CD4-positive, alpha-beta T cell treated with Interleukin-17A for 1 hour (primary cell): Measurements from ENCODE around the gene CDAN1.
"Not testable (repeated sequence)": the region's sequence is repeated elsewhere in the genome, so short reads cannot be mapped to it uniquely, and the experiment has no call there.

Experiments used
- DNase-seq: peaks from one replicate; pipeline ENCODE4 v3.0.0-alpha.2; 2020

CDAN1 gene, protein sequence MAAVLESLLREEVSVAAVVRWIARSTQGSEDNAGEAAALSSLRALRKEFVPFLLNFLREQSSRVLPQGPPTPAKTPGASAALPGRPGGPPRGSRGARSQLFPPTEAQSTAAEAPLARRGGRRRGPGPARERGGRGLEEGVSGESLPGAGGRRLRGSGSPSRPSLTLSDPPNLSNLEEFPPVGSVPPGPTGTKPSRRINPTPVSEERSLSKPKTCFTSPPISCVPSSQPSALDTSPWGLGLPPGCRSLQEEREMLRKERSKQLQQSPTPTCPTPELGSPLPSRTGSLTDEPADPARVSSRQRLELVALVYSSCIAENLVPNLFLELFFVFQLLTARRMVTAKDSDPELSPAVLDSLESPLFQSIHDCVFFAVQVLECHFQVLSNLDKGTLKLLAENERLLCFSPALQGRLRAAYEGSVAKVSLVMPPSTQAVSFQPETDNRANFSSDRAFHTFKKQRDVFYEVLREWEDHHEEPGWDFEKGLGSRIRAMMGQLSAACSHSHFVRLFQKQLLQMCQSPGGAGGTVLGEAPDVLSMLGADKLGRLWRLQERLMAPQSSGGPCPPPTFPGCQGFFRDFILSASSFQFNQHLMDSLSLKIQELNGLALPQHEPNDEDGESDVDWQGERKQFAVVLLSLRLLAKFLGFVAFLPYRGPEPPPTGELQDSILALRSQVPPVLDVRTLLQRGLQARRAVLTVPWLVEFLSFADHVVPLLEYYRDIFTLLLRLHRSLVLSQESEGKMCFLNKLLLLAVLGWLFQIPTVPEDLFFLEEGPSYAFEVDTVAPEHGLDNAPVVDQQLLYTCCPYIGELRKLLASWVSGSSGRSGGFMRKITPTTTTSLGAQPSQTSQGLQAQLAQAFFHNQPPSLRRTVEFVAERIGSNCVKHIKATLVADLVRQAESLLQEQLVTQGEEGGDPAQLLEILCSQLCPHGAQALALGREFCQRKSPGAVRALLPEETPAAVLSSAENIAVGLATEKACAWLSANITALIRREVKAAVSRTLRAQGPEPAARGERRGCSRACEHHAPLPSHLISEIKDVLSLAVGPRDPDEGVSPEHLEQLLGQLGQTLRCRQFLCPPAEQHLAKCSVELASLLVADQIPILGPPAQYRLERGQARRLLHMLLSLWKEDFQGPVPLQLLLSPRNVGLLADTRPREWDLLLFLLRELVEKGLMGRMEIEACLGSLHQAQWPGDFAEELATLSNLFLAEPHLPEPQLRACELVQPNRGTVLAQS

DNA sequence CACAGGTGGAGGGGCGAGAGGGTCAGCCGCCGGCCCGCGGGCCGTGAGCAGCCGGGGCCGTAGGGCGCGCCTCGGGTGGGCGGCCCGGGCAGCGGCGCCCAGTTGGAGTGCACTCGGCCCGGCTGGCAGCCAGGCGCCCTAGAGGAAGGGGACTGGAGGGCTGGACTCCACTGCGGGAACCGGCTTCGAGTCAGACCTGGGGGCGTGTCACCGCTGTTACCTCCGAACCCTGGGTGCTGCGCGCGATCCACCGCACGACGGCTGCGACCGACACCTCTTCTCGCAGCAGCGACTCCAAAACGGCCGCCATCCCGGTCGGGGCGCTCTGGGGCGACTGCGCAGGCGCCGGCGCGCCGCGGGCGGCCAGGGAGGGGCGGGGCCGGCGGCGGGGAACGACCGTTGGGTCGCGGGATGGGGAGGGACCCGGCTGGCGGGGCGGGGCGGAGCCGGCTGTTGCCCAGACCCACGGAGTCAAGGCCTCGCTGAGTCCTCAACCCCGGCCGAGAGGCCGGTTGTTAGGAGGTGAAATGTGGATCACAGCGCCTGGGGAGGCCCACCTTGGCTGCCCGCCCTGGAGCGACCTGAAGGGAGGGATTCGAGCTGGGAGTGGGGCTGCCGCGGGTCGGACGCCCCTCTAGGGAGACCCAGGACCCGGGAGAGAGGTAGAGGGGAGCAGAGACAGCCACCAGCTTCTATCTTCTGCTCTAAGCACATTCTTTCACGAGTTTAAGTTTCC, at the start of gene CDAN1:
CDAN1 (minus strand) TSS at position 336 of the 736 bp plus-strand sequence; CDS start at position 310, 26 bp downstream.
- DNase-seq = peak; percentile 94

DNA sequence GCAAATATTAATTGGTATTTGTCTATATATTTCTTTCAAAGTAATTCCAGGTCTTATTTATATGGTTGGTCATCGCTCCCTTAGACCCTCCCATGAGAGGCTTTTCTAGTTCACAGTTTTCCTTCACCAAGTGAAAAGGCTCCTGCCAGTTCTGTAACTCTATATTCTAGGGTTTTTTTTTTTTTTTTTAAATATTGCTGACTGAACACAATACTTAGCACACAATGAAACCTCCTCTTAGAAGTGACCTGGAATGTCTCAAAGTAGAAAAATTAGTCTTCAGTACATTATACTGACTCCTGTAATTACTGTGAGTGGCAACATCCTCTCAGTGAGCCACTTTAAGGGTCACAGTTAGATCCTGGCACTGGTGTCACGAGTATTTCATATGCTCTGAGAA, 48.6 kb upstream of the CDAN1 start:
- no peak for DNase-seq

- DNase-seq = no peak
Observed at GRCh38 chr15:42784705-42785104, 47.8 kb upstream of the CDAN1 start.

DNA sequence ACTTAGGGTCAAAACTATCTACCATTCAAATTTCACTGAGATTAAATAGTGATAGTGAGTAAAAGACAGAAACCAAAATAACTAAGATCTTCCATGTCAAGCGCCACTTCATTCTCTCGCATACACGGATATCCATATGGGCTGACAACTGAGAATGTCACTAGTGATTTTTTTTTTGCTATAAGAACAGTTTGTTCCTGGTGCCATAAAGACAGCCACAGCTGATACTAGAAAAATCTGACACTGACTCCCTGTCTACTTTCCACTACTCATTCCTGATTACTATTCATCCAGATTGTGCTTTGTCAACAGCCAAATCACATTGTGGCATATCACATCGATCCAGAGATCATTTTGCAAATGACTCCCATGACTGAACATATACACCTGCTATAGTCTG, 45.8 kb upstream of the CDAN1 start:
- DNase-seq = no peak

GRCh38 chr15:42775416-42775815, 38.5 kb upstream of the CDAN1 start:
- no peak for DNase-seq

DNA sequence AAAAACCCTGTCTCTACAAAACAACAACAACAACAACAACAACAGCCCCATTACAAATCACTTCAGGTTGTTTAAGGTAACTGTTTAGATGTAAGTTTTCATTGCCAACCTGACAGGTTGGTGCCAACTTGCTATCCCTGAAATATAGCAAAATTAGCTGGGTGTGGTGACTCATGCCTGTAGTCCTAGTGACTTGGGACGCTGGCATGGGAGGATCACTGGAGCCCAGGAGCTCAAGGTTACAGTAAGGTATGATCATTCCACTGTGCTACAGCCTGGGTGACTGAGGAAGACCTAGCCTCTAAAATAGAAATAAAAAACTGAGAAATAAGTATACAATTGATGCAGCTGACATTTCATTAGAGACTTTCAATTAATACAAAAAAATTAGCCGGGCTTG, 36.0 kb upstream of the CDAN1 start:
- no peak for DNase-seq

DNA sequence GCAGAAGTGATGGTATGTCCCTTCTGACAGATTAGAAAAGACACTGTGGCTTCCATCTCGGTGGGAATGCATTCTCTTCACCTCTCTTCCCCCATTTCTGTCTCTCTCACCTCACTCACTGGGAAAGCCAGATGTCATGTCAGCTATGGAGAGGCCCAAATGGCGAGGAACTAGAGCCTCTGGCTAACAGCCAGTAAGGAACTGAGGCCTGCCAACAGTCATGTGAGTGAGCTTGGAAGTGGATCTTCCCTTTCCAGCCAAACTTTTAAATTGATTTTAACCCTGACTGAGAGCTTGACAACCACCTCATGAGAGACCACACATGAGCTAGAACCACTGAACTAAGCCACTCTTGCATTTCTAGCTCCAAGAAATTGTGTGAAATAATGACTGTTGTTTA, 35.2 kb upstream of the CDAN1 start:
- no peak for DNase-seq

- not testable (repeated sequence) for DNase-seq
Observed at GRCh38 chr15:42766109-42766508, 29.2 kb upstream of the CDAN1 start.

DNA sequence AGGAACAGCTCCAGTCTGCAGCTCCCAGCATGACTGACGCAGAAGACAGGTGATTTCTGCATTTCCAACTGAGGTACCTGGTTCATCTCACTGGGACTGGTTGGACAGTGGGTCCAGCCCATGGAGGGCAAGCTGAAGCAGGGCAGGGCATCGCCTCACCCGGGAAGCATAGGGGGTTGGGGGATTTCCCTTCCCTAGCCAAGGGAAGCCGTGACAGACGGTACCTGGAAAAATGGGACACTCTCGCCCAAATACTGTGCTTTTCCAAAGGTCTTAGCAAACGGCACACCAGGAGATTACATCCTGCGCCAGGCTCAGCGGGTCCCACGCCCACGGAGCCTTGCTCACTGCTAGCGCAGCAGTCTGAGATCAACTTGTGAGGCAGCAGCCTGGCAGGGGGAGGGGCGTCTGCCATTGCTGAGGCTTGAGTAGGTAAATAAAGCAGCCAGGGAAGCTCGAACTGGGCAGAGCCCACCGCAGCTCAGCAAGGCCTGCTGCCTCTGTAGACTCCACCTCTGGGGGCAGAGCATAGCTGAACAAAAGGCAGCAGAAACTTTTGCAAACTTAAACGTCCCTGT, 27.3 kb upstream of the CDAN1 start:
- not testable (repeated sequence) for DNase-seq

- not testable (repeated sequence) for DNase-seq
Observed at GRCh38 chr15:42761813-42762212, 24.9 kb upstream of the CDAN1 start.

- no peak for DNase-seq
Observed at GRCh38 chr15:42760759-42761158, 23.8 kb upstream of the CDAN1 start.

GRCh38 chr15:42759093-42759492, 22.2 kb upstream of the CDAN1 start:
- no peak for DNase-seq

DNA sequence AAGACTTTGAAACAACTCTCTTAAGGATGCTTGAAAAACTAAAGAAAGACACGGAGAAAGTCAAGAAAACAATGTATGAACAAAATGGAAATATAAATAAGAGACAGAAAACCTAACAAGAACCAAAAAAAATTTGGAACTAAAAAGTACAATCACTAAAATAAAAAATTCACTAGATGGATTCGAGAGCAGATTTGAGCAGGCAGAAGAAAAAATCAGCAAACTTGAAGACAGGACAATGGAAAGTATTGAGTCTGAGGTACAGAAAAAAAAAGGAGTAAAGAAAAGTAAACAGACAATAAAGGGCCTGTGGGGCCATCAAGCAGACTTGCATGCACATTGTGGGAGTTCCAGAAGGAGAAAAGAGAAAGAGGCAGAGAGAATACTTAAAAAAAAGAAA, 13.4 kb upstream of the CDAN1 start:
- no peak for DNase-seq

- DNase-seq = no peak
Observed at GRCh38 chr15:42749266-42749665, 12.3 kb upstream of the CDAN1 start.

DNA sequence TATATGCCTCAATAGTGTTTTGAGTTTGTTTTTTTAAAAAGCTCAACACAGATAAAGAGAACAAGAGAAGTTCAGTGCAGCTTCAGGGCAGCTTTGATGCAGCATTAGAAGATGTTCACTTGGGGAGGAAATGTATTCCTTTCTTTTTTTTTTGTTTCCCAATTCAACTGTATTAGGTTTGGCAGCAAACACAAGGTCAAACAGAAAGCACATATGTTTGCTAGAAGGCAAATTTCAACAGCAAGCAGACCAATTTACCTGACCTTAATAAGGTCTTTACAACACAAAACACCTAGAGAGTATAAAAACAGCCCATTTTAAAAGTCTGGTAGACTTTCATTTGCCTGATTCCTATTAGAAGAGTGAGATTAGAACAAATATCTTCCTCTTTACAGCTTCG, 7.3 kb upstream of the CDAN1 start:
- no peak for DNase-seq

- DNase-seq = no peak
Observed at GRCh38 chr15:42742149-42742548, 5.2 kb upstream of the CDAN1 start.

GRCh38 chr15:42741710-42742109, 4.8 kb upstream of the CDAN1 start:
- DNase-seq = no peak

- DNase-seq = no peak
Observed at GRCh38 chr15:42737529-42738328, 801 bp upstream of the CDAN1 start.

GRCh38 chr15:42736178-42736792, 643 bp downstream of the CDAN1 start:
- no peak for DNase-seq

GRCh38 chr15:42735382-42736165, 1.4 kb downstream of the CDAN1 start:
- no peak for DNase-seq
